Activated effector memory CD4-positive, alpha-beta T cell treated with anti-CD3 and anti-CD28 coated beads, Interleukin-2, amount 50 U/mL, for 16 hours (primary cell): ENCODE measurements around the gene NRAS.

Experiments
- DNase-seq: peaks from one replicate; pipeline ENCODE4 v3.0.0-alpha.2; 2020

Gene NRAS

GRCh38 chr1:114723915-114724314 lies 7.3 kb upstream of the NRAS start:
- no peak for DNase-seq

DNA sequence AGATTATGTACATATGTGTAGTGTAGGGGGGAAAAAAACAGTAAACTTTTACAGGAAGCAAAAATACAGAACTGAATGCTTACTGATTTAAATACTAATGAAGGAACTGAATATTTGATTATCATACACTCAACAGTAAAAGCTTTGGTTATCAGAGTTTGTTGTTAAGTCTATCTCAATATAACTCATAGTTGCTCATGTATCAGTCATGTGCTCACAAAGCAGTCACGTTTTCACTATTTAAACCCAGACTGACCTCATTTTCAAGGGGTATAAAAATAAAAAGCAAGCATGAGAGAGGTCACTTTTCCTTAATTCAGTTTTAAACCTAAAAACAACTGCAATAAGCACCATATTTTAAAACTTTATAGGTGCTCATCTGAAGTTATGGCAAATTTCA lies 6.9 kb upstream of the NRAS start:
- no peak for DNase-seq

DNA sequence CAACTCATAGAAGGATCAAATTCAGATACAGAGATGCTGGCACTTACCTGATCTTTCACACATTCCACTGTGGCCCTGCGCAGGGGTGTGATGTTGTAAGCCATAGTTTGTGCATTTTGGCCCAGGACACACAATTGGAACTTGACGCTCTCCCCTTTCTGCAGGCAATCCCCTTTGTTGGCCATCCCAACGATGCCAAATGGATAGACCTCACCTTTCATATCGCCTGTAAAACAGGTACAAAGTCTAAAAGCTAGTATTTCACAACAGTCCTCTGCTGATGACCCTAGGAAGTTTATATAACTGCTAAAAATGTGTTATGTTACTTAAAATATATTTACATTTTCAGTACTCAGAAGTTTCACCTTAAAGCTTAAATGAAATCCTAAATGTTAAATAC lies 3.9 kb upstream of the NRAS start:
- DNase-seq = no peak

GRCh38 chr1:114719424-114719787 lies 2.8 kb upstream of the NRAS start:
- DNase-seq = no peak

GRCh38 chr1:114718661-114719423 lies 2.3 kb upstream of the NRAS start:
- no peak for DNase-seq

- no peak for DNase-seq
Observed at GRCh38 chr1:114715952-114716303, 643 bp downstream of the NRAS start.

DNA sequence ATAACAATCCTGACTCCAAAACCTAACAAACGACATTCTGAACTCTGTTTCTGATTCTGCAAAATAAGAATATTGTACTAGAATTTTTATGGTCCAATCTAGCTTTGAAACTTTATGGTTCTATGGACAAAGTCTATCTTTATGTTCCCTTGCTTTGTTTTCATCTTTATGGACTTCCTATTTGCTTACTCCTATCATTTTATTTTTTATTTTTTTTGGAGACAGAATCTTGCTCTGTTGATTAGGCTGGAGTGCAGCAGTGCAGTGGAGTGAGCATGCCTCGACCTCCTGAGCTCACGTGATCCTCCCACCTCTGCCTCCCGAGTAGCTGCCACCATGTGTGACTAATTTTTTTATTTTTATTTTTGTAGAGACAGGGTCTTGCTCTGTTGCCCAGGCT lies 3.6 kb downstream of the NRAS start:
- DNase-seq = no peak

DNA sequence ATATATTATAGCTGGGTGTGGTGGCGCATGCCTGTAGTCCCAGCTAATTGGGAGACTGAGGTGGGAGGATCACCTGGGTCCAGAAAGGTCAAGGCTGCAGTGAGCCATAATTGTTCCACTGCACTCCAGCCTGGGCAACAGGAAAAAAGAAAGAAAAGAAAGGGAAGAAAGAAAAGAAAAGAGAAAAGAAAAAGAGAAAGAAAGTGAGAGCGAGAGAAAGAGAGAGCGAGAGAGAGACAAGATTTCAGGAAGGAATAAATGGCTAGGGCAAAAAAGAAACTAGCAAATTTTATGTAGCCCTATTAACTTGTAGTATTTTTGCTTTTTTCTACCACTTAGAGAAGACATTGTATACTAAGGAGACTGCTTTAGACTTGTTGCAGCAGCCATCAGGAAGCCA lies 6.2 kb downstream of the NRAS start:
- no peak for DNase-seq

GRCh38 chr1:114707604-114708003 lies 9.0 kb downstream of the NRAS start:
- DNase-seq = no peak

DNA sequence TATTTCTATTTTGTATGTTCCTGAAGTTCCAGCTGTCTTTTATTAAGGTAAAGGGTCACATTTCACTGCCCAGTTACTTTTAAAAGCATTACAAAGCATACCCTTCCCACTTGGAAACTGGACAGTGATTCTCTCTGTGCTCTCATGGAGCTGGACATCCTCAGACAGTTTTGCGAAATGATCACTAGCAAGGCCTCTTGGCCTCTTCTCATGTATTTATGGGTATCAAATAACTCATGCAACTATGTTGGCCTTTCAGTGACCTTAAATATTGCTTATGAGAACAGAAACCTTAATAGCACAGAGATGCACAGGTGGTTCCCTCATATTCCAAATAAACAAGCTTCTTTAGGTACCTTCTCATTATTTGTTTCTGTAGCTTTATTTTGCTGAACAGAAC lies 13.3 kb downstream of the NRAS start:
- no peak for DNase-seq

- DNase-seq = no peak
Observed at GRCh38 chr1:114702737-114703136, 13.8 kb downstream of the NRAS start.

DNA sequence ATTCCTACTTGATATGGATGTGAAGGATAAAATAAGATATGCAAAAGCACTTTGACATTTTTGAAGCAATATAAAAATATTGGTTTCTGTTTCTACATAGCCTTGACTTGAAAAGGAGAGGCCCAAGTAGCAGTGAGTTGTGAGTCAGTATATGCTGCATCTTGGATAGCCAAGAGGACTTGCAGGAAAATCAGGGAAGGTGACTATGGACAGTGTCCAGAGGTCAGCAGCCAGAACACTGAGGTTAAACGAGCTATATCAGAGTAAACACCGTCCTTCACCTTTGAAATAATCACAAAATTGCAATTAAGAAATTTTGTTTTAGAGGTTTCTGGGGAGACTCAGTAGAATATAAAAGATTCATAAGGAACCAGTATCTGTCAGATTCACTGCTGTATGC lies 14.6 kb downstream of the NRAS start:
- DNase-seq = no peak

GRCh38 chr1:114700036-114700600 lies 16.5 kb downstream of the NRAS start:
- no peak for DNase-seq

- DNase-seq = no peak
Observed at GRCh38 chr1:114696810-114697209, 19.8 kb downstream of the NRAS start.

- DNase-seq = no peak
Observed at GRCh38 chr1:114695430-114696058, 21.0 kb downstream of the NRAS start, which contains the start of gene AMPD1. AMPD1 (minus strand) TSS chr1:114695546; CDS start chr1:114695471, 75 bp downstream.

- DNase-seq = no peak
Observed at GRCh38 chr1:114694540-114695310, 21.8 kb downstream of the NRAS start.

DNA sequence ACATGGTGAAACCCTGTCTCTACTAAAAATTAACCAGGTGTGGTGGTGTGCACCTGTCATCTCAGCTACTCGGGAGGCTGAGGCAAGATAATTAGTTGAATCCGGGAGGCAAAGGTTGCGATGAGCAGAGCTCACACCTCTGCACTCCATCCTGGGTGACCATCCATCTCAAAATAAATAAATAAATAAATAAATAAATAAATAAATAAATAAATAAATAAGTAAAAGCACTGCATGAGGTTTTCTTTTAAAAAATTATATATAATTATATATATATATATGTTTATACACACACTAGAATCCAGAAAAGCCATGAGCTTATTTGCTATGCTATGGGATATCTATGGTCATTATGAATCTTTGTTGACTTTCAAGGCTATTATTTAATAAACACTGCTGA lies 23.6 kb downstream of the NRAS start:
- no peak for DNase-seq

GRCh38 chr1:114691061-114691460 lies 25.5 kb downstream of the NRAS start:
- no peak for DNase-seq

DNA sequence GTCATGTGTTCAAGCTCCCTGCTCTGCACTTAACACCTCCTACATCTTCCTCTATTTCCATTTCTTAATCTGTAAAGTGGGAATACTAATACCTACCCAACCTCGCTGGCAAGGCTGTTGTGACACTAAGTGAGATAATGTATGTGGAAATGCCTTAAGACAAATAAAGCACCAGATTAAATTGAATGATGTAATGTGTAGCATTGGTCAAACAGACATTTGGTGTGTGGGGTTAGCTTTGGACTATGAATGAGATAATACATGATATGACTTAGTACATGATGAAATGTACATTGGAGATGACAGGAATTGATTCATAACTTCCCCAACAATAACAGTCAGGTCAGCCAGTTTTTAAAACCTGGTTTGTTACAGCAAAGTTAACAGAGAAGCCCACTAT lies 26.4 kb downstream of the NRAS start:
- DNase-seq = no peak

DNA sequence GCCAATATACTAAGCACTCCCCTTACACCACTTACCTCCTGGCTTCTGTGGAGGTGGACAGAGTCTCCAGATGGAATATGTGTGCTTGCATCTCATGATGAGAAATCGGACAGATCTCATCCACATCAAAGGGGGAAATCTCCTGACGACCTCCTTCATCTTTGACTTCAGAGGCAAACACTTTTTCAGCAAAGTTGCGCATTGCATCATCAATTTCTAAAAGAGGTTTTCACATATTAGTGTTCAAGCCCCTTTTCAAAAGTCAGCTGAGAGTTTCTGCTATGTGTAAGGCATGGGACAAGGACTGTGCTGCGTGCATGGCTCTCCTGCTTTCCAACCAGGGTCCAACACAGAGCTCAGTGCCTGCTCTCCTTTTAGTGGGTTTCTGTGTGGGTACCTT lies 28.0 kb downstream of the NRAS start:
- DNase-seq = no peak

GRCh38 chr1:114685851-114686250 lies 30.7 kb downstream of the NRAS start:
- no peak for DNase-seq

DNA sequence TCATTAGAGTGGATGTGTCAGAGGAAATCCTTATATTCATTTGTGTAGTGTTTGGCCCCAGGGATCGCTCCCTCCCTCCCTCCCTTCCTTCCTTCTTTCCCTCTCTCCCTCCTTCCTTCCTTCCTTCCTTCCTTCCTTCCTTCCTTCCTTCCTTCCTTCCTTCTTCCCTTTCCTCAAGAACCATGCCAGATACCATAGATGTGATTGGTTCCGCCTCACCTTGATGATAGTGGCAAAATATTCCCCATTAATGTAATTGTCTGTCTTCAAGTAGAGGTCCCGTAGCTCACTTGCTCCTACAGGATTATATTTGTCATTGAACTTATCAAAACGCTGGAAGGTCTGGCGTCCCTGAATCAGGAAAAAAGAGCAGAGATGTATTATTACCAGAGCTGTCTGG lies 38.9 kb downstream of the NRAS start:
- no peak for DNase-seq

GRCh38 chr1:114676115-114676514 lies 40.5 kb downstream of the NRAS start:
- no peak for DNase-seq

DNA sequence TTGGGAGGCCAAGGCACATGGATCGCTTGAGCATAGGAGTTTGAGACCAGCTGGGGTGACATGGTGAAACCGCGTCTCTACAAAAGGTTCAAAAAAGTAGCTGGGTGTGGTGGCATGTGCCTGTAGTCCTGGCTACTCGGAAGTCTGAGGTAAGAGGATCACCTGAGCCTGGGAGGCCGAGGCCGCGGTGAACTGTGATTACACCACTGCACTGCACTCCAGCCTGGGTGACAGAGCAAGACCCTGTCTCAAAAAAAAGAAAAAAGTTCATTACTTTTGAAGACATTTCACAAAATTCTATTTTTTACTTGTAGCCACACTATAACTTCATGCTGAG lies 44.7 kb downstream of the NRAS start:
- no peak for DNase-seq
